Trophoblast cell (in vitro differentiated cells and primary cell): Measurements from ENCODE around the gene RPA3.

Experiments
- DNase-seq, 2 donors: peaks; one replicate each; pipeline ENCODE4 v3.0.0-alpha.2; 2016
- H2AFZ ChIP-seq: 2 replicates; pipeline ENCODE4 v1.6.1; 2013; ENCODE audit warnings: low read length, moderate library complexity, mild to moderate bottlenecking; ENCODE audit not compliant: insufficient read depth, poor library complexity
- H2AK5ac ChIP-seq: 2 replicates; pipeline ENCODE4 v1.6.1; 2013; ENCODE audit warnings: mild to moderate bottlenecking, low read length
- H2BK120ac ChIP-seq: 2 replicates; pipeline ENCODE4 v1.6.1; 2013; ENCODE audit warnings: low read length, mild to moderate bottlenecking, moderate library complexity; ENCODE audit not compliant: insufficient read depth, poor library complexity
- H2BK12ac ChIP-seq: 2 replicates; pipeline ENCODE4 v1.6.1; 2013; ENCODE audit warnings: mild to moderate bottlenecking, low read length, moderate library complexity
- H2BK5ac ChIP-seq: 2 replicates; pipeline ENCODE4 v1.6.1; 2013; ENCODE audit warnings: low read length, low read depth, moderate library complexity, mild to moderate bottlenecking; ENCODE audit not compliant: poor library complexity
- H3K14ac ChIP-seq: 2 replicates; pipeline ENCODE4 v1.6.1; 2013; ENCODE audit warnings: mild to moderate bottlenecking, low read length
- H3K18ac ChIP-seq: 2 replicates; pipeline ENCODE4 v1.6.1; 2013; ENCODE audit warnings: mild to moderate bottlenecking, low read length
- H3K23ac ChIP-seq: 2 replicates; pipeline ENCODE4 v1.6.1; 2013; ENCODE audit warnings: low read length
- H3K27ac ChIP-seq: 2 replicates; pipeline ENCODE4 v1.5.1; 2013; ENCODE audit warnings: low read depth, mild to moderate bottlenecking, inconsistent platforms, low read length, moderate library complexity
- H3K27me3 ChIP-seq: 2 replicates; pipeline ENCODE4 v1.6.1; 2013; ENCODE audit warnings: inconsistent platforms, mild to moderate bottlenecking, low read length, moderate library complexity; ENCODE audit not compliant: insufficient read depth
- H3K36me3 ChIP-seq, 2 experiments: 1 replicate in 1 of 2; 2 replicates in 1 of 2; pipeline ENCODE4 v1.6.1; 2013; ENCODE audit warnings: low read length in 2 of 2, mild to moderate bottlenecking in 2 of 2, moderate library complexity in 1 of 2; ENCODE audit not compliant: insufficient read depth in 2 of 2, control insufficient read depth in 1 of 2
- H3K4ac ChIP-seq: 2 replicates; pipeline ENCODE4 v1.6.1; 2013; ENCODE audit warnings: low read depth, mild to moderate bottlenecking, low read length, moderate library complexity
- H3K4me1 ChIP-seq, 2 experiments: 1 replicate in 1 of 2; 2 replicates in 1 of 2; pipeline ENCODE4 v1.6.1; 2013; ENCODE audit warnings: low read length in 2 of 2, mild to moderate bottlenecking in 2 of 2, moderate library complexity in 1 of 2; ENCODE audit not compliant: insufficient read depth in 2 of 2, control insufficient read depth in 1 of 2
- H3K4me2 ChIP-seq: 2 replicates; pipeline ENCODE4 v1.6.1; 2013; ENCODE audit warnings: inconsistent platforms, mild to moderate bottlenecking, low read length, moderate library complexity
- H3K4me3 ChIP-seq: 2 replicates; pipeline ENCODE4 v1.5.1; 2013; ENCODE audit warnings: mild to moderate bottlenecking, low read depth, low read length, inconsistent platforms
- H3K79me1 ChIP-seq: one replicate; pipeline ENCODE4 v1.6.1; 2013; ENCODE audit warnings: low read length
- H3K79me2 ChIP-seq: 2 replicates; pipeline ENCODE4 v1.6.1; 2013; ENCODE audit warnings: low read length, mild to moderate bottlenecking; ENCODE audit not compliant: control insufficient read depth, insufficient read depth, poor library complexity
- H3K9ac ChIP-seq: 2 replicates; pipeline ENCODE4 v1.6.1; 2013; ENCODE audit warnings: mild to moderate bottlenecking, low read length
- H3K9me3 ChIP-seq: 2 replicates; pipeline ENCODE4 v1.6.1; 2013; ENCODE audit warnings: low read depth, mild to moderate bottlenecking, control low read depth, inconsistent platforms, low read length; ENCODE audit not compliant: insufficient read depth
- H4K12ac ChIP-seq: 2 replicates; pipeline ENCODE4 v1.6.1; 2013; ENCODE audit warnings: low read depth, mild to moderate bottlenecking, low read length, moderate library complexity
- H4K8ac ChIP-seq: 2 replicates; pipeline ENCODE4 v1.6.1; 2013; ENCODE audit warnings: low read depth, mild to moderate bottlenecking, low read length, moderate library complexity
- H4K91ac ChIP-seq: one replicate; pipeline ENCODE4 v1.6.1; 2013; ENCODE audit warnings: low read depth, mild to moderate bottlenecking, low read length, moderate library complexity
- WGBS: extraction: QIAGEN DNeasy Blood & Tissue Kit; methylation state at CpG from one replicate; pipeline ENCODE4 v1.1.7; 2013; ENCODE audit warnings: missing lambda C conversion rate; ENCODE audit not compliant: insufficient read length, insufficient coverage; ENCODE audit errors: extremely low coverage; 5-methylcytosine and 5-hydroxymethylcytosine counted together

The RPA3 gene

GRCh38 chr7:7639847-7640220 is 78.6 kb downstream of the RPA3 start:
- Histone ChIP-seq H4K91ac (peak overlapping the region; percentile 23), H3K4me3 (peak overlapping the region; percentile 95), H2BK12ac (no peak overlapping the region), H3K79me1 (peaks cover 10% of the 10 kb centered on the region), H2BK120ac (no peak overlapping the region), H4K8ac (peak overlapping the region; percentile 85), H3K18ac (no peak overlapping the region), H3K79me2 (peaks cover 5% of the 10 kb centered on the region), H3K4ac (peak overlapping the region; percentile 35), H3K9ac (peak overlapping the region; percentile 73), H2AK5ac (no peak overlapping the region), H3K36me3 (peaks cover 2 to 3% of the 10 kb centered on the region in 2 experiments), H3K27me3 (no peaks in the 10 kb centered on the region), H3K9me3 (no peaks in the 10 kb centered on the region), H3K4me2 (peak overlapping the region; percentile 65), H3K27ac (no peak overlapping the region), H3K4me1 (peaks cover 0 to 5% of the 10 kb centered on the region in 2 experiments), H4K12ac (peak overlapping the region; percentile 20), H3K14ac (peak overlapping the region; percentile 38), H2AFZ (peak overlapping the region; percentile 69), H2BK5ac (no peak overlapping the region), H3K23ac (no peak overlapping the region)
- whole genome bisulfite sequencing, result no CpG with 5 or more reads among the region's 19 CpGs
- peak; percentile 33 to 64 for DNase-seq

- Histone ChIP-seq H2BK5ac (no peak overlapping the region), H2BK120ac (no peak overlapping the region), H3K9me3 (no peaks in the 10 kb centered on the region), H2AK5ac (no peak overlapping the region), H3K36me3 (peaks cover 2 to 3% of the 10 kb centered on the region in 2 experiments), H3K4ac (no peak overlapping the region), H3K79me1 (peaks cover 10% of the 10 kb centered on the region), H2BK12ac (no peak overlapping the region), H4K12ac (no peak overlapping the region), H3K18ac (no peak overlapping the region), H3K14ac (no peak overlapping the region), H3K4me3 (no peak overlapping the region), H3K4me2 (peak overlapping the region; percentile 65), H3K9ac (peak overlapping the region; percentile 73), H3K27me3 (no peaks in the 10 kb centered on the region), H2AFZ (no peak overlapping the region), H4K91ac (no peak overlapping the region), H4K8ac (no peak overlapping the region), H3K4me1 (peaks cover 0 to 5% of the 10 kb centered on the region in 2 experiments), H3K23ac (no peak overlapping the region), H3K27ac (no peak overlapping the region), H3K79me2 (peaks cover 5% of the 10 kb centered on the region)
- no peak for DNase-seq
- no CpG with 5 or more reads among the region's 5 CpGs for WGBS
Measured at GRCh38 chr7:7639421-7639820, 79.0 kb downstream of the RPA3 start.

- no peak overlapping the region for H3K4me3 ChIP-seq
- peaks cover under 1% of the 10 kb centered on the region in 2 experiments for H3K36me3 ChIP-seq
- H3K14ac ChIP-seq, result no peak overlapping the region
- no peak overlapping the region for H3K18ac ChIP-seq
- H2AFZ ChIP-seq, result no peak overlapping the region
- H3K79me2 ChIP-seq, result no peaks in the 10 kb centered on the region
- H2BK12ac ChIP-seq, result no peak overlapping the region
- WGBS, result no CpG with 5 or more reads among the region's 1 CpG
- no peak overlapping the region for H4K12ac ChIP-seq
- no peak overlapping the region for H2AK5ac ChIP-seq
- no peak overlapping the region for H4K8ac ChIP-seq
- no peak overlapping the region for H2BK5ac ChIP-seq
- no peak overlapping the region for H3K27ac ChIP-seq
- H3K4me2 ChIP-seq, result no peak overlapping the region
- no peaks in the 10 kb centered on the region for H3K4me1 ChIP-seq
- H3K9ac ChIP-seq, result no peak overlapping the region
- no peaks in the 10 kb centered on the region for H3K27me3 ChIP-seq
- peaks cover 2% of the 10 kb centered on the region for H3K9me3 ChIP-seq
- no peak overlapping the region for H3K4ac ChIP-seq
- H3K23ac ChIP-seq, result no peak overlapping the region
- no peak overlapping the region for H2BK120ac ChIP-seq
- no peak overlapping the region for H4K91ac ChIP-seq
- DNase-seq, result no peak
- no peaks in the 10 kb centered on the region for H3K79me1 ChIP-seq
Measured at GRCh38 chr7:7630626-7631329, 87.6 kb downstream of the RPA3 start.

GRCh38 chr7:7628476-7628875 is 89.9 kb downstream of the RPA3 start:
- H2AFZ ChIP-seq, result no peak overlapping the region
- no peak overlapping the region for H3K18ac ChIP-seq
- no peak overlapping the region for H2BK120ac ChIP-seq
- H3K4ac ChIP-seq, result no peak overlapping the region
- no peak overlapping the region for H2BK5ac ChIP-seq
- H3K4me3 ChIP-seq, result no peak overlapping the region
- H3K9ac ChIP-seq, result no peak overlapping the region
- H3K79me1 ChIP-seq, result no peaks in the 10 kb centered on the region
- H3K27me3 ChIP-seq, result no peaks in the 10 kb centered on the region
- H4K91ac ChIP-seq, result no peak overlapping the region
- no peak overlapping the region for H2BK12ac ChIP-seq
- no peak overlapping the region for H3K14ac ChIP-seq
- no peak overlapping the region for H3K4me2 ChIP-seq
- H3K79me2 ChIP-seq, result no peaks in the 10 kb centered on the region
- H3K9me3 ChIP-seq, result peaks cover 2% of the 10 kb centered on the region
- no peak for DNase-seq
- H4K8ac ChIP-seq, result no peak overlapping the region
- H3K23ac ChIP-seq, result no peak overlapping the region
- H3K27ac ChIP-seq, result no peak overlapping the region
- WGBS, result no CpG with 5 or more reads among the region's 1 CpG
- no peak overlapping the region for H2AK5ac ChIP-seq
- no peaks in the 10 kb centered on the region for H3K36me3 ChIP-seq
- no peak overlapping the region for H4K12ac ChIP-seq
- no peaks in the 10 kb centered on the region for H3K4me1 ChIP-seq
